ENCODE results near the gene SYTL3. TPM values are rescaled to one million over a fixed set of nuclear protein-coding genes. Genes with fewer than 3 reads are reported as not detected.

The SYTL3 gene
- total RNA-seq, 1 experiment from 2014 or later: 7.8 TPM

DNA sequence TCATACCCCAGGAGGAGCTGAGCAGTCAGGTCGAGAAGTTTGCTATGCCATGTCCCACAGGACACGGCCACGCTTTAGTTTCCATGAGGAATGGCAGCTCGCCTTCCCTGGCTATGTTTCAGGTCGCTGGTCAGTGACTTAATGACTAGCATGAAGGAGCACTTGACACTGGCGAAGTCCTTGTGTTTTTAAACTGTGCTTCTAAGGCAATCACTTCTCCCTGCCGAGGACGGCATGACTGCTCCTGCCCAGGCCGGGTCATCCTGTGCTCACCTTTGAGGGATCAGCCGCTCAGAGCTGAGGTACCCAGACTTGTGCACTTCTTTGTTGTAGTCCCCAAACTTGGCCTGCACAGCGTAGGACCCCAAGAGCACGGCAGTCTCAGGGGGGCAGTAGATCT, 135.2 kb downstream of the SYTL3 start:
- ChIA-PET POLR2A (ENCODE audit: unreplicated experiment) (no interaction called here), CTCF (no interaction called here)
- H3K36me3 ChIP-seq (ENCODE audit: low read depth): peaks cover 96% of the 10 kb centered on the region
- BruUV-seq (replicated peaks): no TSS peak
- H3F3A ChIP-seq (ENCODE audit: insufficient read depth, low read depth): peaks cover 100% of the 10 kb centered on the region
- peaks cover 99% of the 10 kb centered on the region for H3K4me1 ChIP-seq (replicated peaks; ENCODE audit: insufficient read depth)
- intact Hi-C loops (cut with micrococcal nuclease; ENCODE audit: unreplicated experiment): loop anchor here (1.0 kb wide), 1 partner anchor 20 kb away; no protein-coding TSS in a partner anchor
- no peaks in the 10 kb centered on the region for H3K27me3 ChIP-seq (ENCODE audit: insufficient read depth, low read depth)
- no peaks in the 10 kb centered on the region for H3K9me3 ChIP-seq (ENCODE audit: insufficient read depth, low read depth)
- H4K20me1 ChIP-seq (ENCODE audit: insufficient read depth): peaks cover 93% of the 10 kb centered on the region
- no peak overlapping the region for H2AFZ ChIP-seq
- H3K27ac ChIP-seq: peak overlapping the region; percentile 81
- no peak for TF ChIP-seq EZH2 (IDR thresholded peaks at IDR 0.05; ENCODE audit: low read depth)
- TF ChIP-seq, protein P1, sequence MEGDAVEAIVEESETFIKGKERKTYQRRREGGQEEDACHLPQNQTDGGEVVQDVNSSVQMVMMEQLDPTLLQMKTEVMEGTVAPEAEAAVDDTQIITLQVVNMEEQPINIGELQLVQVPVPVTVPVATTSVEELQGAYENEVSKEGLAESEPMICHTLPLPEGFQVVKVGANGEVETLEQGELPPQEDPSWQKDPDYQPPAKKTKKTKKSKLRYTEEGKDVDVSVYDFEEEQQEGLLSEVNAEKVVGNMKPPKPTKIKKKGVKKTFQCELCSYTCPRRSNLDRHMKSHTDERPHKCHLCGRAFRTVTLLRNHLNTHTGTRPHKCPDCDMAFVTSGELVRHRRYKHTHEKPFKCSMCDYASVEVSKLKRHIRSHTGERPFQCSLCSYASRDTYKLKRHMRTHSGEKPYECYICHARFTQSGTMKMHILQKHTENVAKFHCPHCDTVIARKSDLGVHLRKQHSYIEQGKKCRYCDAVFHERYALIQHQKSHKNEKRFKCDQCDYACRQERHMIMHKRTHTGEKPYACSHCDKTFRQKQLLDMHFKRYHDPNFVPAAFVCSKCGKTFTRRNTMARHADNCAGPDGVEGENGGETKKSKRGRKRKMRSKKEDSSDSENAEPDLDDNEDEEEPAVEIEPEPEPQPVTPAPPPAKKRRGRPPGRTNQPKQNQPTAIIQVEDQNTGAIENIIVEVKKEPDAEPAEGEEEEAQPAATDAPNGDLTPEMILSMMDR (conservative IDR thresholded peaks at IDR 0.05): no peak
- H3K4me2 ChIP-seq: peak overlapping the region; percentile 50
- peaks cover 100% of the 10 kb centered on the region for H3K79me2 ChIP-seq (ENCODE audit: low read depth)
- H3K4me3 ChIP-seq: no peak overlapping the region
- no peak for DNase-seq
- H3K9me2 ChIP-seq (ENCODE audit: insufficient read depth): no peaks in the 10 kb centered on the region; the same call in 1 of the 2 replicates

DNA sequence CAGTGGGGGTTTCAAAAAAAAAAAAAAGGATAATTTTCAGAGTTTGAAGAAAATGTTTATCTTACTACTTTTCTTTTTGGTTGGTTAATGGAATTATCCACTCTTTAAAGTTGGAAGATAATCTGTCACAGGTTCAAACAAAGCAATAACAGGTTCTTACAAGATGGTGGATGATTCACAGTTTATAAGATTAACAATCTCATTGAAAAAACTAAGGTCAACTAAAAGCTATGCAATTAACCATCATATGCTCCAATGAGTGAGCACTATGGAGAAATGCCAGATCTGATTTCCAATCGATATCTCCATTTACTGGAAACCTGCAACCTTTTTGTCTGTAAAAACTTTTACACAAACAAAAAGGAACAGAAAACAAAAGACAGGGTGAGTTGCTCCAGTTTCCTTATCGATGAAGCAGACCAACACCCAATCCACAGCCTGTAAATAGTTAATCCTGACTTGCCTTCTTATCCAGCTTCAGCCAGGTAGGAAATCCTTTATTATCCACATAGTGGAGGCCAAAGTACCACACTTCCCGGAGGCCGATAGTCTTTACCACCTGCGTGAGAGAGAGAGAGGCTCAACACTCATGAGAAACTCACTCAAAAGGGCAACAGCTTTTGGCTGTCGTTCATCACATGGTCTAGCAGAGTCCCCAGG, 136.9 kb downstream of the SYTL3 start:
- POLR2A ChIA-PET (ENCODE audit: unreplicated experiment): no interaction called here
- H3F3A ChIP-seq (ENCODE audit: insufficient read depth, low read depth): peaks cover 100% of the 10 kb centered on the region
- peaks cover 94% of the 10 kb centered on the region for H3K4me1 ChIP-seq (replicated peaks; ENCODE audit: insufficient read depth)
- H2AFZ ChIP-seq: no peak overlapping the region
- peaks cover 100% of the 10 kb centered on the region for H3K79me2 ChIP-seq (ENCODE audit: low read depth)
- DNase-seq: no peak
- H3K27me3 ChIP-seq (ENCODE audit: insufficient read depth, low read depth): no peaks in the 10 kb centered on the region
- BruUV-seq (replicated peaks): no TSS peak
- H3K36me3 ChIP-seq (ENCODE audit: low read depth): peaks cover 93% of the 10 kb centered on the region
- TF ChIP-seq, protein P1 (conservative IDR thresholded peaks at IDR 0.05): no peak
- TF ChIP-seq EZH2 (IDR thresholded peaks at IDR 0.05; ENCODE audit: low read depth): no peak
- no peaks in the 10 kb centered on the region; the same call in 1 of the 2 replicates for H3K9me2 ChIP-seq (ENCODE audit: insufficient read depth)
- H4K20me1 ChIP-seq (ENCODE audit: insufficient read depth): peaks cover 98% of the 10 kb centered on the region
- CTCF ChIA-PET: no interaction called here
- no peak overlapping the region for H3K4me3 ChIP-seq
- H3K4me2 ChIP-seq: no peak overlapping the region
- peak overlapping the region; percentile 81 for H3K27ac ChIP-seq
- intact Hi-C loops (cut with micrococcal nuclease; ENCODE audit: unreplicated experiment): no loop called here
- no peaks in the 10 kb centered on the region for H3K9me3 ChIP-seq (ENCODE audit: insufficient read depth, low read depth)

DNA sequence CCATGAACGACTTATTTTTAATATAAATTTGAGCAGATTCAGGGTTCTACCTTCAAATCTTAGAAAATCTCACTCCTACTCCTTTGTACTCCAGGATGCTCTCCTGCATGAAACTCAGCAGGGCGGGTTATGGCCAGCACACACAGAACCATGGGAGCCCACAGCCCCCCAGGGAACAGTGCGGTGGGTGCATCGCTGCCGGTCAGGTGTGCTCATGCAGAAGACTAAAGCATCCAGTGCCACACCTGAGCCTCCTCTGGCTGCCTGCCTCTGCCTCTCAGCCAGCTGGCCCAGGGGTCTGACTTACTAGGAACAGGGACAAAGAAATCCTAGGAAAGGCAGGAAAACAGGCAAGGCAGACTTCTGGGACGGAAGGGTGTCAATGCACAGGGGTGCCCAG, 137.5 kb downstream of the SYTL3 start:
- no peak overlapping the region for H2AFZ ChIP-seq
- no TSS peak for BruUV-seq (replicated peaks)
- CTCF ChIA-PET: no interaction called here
- no peak for TF ChIP-seq EZH2 (IDR thresholded peaks at IDR 0.05; ENCODE audit: low read depth)
- TF ChIP-seq, protein P1 (conservative IDR thresholded peaks at IDR 0.05): no peak
- DNase-seq: no peak
- no peaks in the 10 kb centered on the region; the same call in 1 of the 2 replicates for H3K9me2 ChIP-seq (ENCODE audit: insufficient read depth)
- H3K4me3 ChIP-seq: no peak overlapping the region
- H3K4me1 ChIP-seq (replicated peaks; ENCODE audit: insufficient read depth): peaks cover 94% of the 10 kb centered on the region
- no peaks in the 10 kb centered on the region for H3K9me3 ChIP-seq (ENCODE audit: insufficient read depth, low read depth)
- intact Hi-C loops (cut with micrococcal nuclease; ENCODE audit: unreplicated experiment): no loop called here
- no peak overlapping the region for H3K4me2 ChIP-seq
- POLR2A ChIA-PET (ENCODE audit: unreplicated experiment): no interaction called here
- H3K79me2 ChIP-seq (ENCODE audit: low read depth): peaks cover 100% of the 10 kb centered on the region
- H3K27ac ChIP-seq: peak overlapping the region; percentile 81
- peaks cover 100% of the 10 kb centered on the region for H3F3A ChIP-seq (ENCODE audit: insufficient read depth, low read depth)
- peaks cover 93% of the 10 kb centered on the region for H3K36me3 ChIP-seq (ENCODE audit: low read depth)
- H4K20me1 ChIP-seq (ENCODE audit: insufficient read depth): peaks cover 98% of the 10 kb centered on the region
- no peaks in the 10 kb centered on the region for H3K27me3 ChIP-seq (ENCODE audit: insufficient read depth, low read depth)
